IMR-90 (cell line): ENCODE measurements around the gene KAT2A. TPM values are rescaled to one million over a fixed set of nuclear protein-coding genes. Genes with fewer than 3 reads are reported as not detected.

ENCODE experiments used
- ATAC-seq: fragments of 200-7000 bp; cut with Tn5 transposase; 2 replicates; pipeline ENCODE4 v1.9.1; 2020; ENCODE audit warnings: low read depth, mild to moderate bottlenecking, moderate library complexity
- BruUV-seq: library from RNA; stranded (reverse); fragments of 400-500 nt; replicated peaks from 2 replicates; lab custom pipeline; 2021; lab: Mats Ljungman, UMichigan
- CTCF ChIA-PET: fragments of 300-600 bp; formaldehyde crosslinking; extraction: SDS; loops from one replicate; lab custom pipeline; 2021; ENCODE audit warnings: antibody characterized with exemption; lab: Yijun Ruan, JAX
- POLR2A ChIA-PET: fragments of 300-600 bp; sonication (Branson Sonifier 250); formaldehyde crosslinking; loops from one replicate; lab custom pipeline; 2022; ENCODE audit warnings: antibody characterized with exemption; ENCODE audit not compliant: unreplicated experiment; lab: Charles Lee
- DNase-seq: peaks from one replicate; pipeline ENCODE4 v3.0.0; 2013
- H2AFZ ChIP-seq: replicated peaks from 2 replicates; pipeline ENCODE3; 2013; ENCODE audit warnings: low read length, mild to moderate bottlenecking; ENCODE audit not compliant: poor library complexity
- H2AK5ac ChIP-seq: 2 replicates; pipeline ENCODE4 v1.6.1; 2013; ENCODE audit warnings: low read depth, low read length, inconsistent platforms
- H2AK9ac ChIP-seq: replicated peaks from 2 replicates; pipeline ENCODE3; 2013; ENCODE audit warnings: mild to moderate bottlenecking, low read depth, low read length, moderate library complexity; ENCODE audit not compliant: poor library complexity
- H2BK120ac ChIP-seq: 2 replicates; pipeline ENCODE4 v1.6.1; 2013; ENCODE audit warnings: low read depth, low read length, inconsistent platforms
- H2BK15ac ChIP-seq: 3 replicates; pipeline ENCODE4 v1.6.1; 2013; ENCODE audit warnings: low read depth, low read length, inconsistent platforms
- H2BK20ac ChIP-seq: 2 replicates; pipeline ENCODE4 v1.6.1; 2013; ENCODE audit warnings: low read depth, mild to moderate bottlenecking, inconsistent platforms, low read length, moderate library complexity
- H2BK5ac ChIP-seq: 2 replicates; pipeline ENCODE4 v1.6.1; 2013; ENCODE audit warnings: mild to moderate bottlenecking, low read depth, low read length, inconsistent platforms; ENCODE audit not compliant: poor library complexity, severe bottlenecking
- H3K14ac ChIP-seq: replicated peaks from 2 replicates; pipeline ENCODE4 v1.6.1; 2013; ENCODE audit warnings: low read depth, low read length, inconsistent platforms
- H3K18ac ChIP-seq: 2 replicates; pipeline ENCODE4 v1.6.1; 2013; ENCODE audit warnings: low read depth, low read length, control low read depth
- H3K23ac ChIP-seq: 2 replicates; pipeline ENCODE4 v1.6.1; 2013; ENCODE audit warnings: low read depth, low read length, inconsistent platforms
- H3K27ac ChIP-seq: 2 replicates; pipeline ENCODE4 v1.5.1; 2013; ENCODE audit warnings: mild to moderate bottlenecking, control low read depth, low read length; ENCODE audit not compliant: insufficient read depth
- H3K27me3 ChIP-seq: 2 replicates; pipeline ENCODE4 v1.6.1; 2013; ENCODE audit warnings: low read length; ENCODE audit not compliant: control insufficient read depth, insufficient read depth
- H3K36me3 ChIP-seq: 2 replicates; pipeline ENCODE4 v1.6.1; 2013; ENCODE audit warnings: low read length, mixed read lengths; ENCODE audit not compliant: control insufficient read depth, insufficient read depth
- H3K4ac ChIP-seq: 2 replicates; pipeline ENCODE4 v1.6.1; 2013; ENCODE audit warnings: low read depth, low read length, inconsistent platforms
- H3K4me1 ChIP-seq: 2 replicates; pipeline ENCODE4 v1.6.1; 2013; ENCODE audit warnings: low read length, mixed read lengths; ENCODE audit not compliant: control insufficient read depth, insufficient read depth
- H3K4me2 ChIP-seq: 2 replicates; pipeline ENCODE4 v1.6.1; 2013; ENCODE audit warnings: low read depth, mild to moderate bottlenecking, control low read depth, low read length, moderate library complexity
- H3K4me3 ChIP-seq: 2 replicates; pipeline ENCODE4 v1.5.1; 2013; ENCODE audit warnings: low read depth, mild to moderate bottlenecking, control low read depth, low read length, moderate library complexity; ENCODE audit not compliant: insufficient read depth
- H3K56ac ChIP-seq: 2 replicates; pipeline ENCODE4 v1.6.1; 2013; ENCODE audit warnings: low read length, inconsistent platforms; ENCODE audit not compliant: insufficient read depth; ENCODE audit errors: extremely low read depth
- H3K79me1 ChIP-seq, 2 experiments: 2 replicates each; pipeline ENCODE4 v1.6.1; 2013; ENCODE audit warnings: low read length in 2 of 2, inconsistent platforms in 1 of 2, low read depth in 1 of 2
- H3K9ac ChIP-seq: 2 replicates; pipeline ENCODE4 v1.6.1; 2013; ENCODE audit warnings: low read depth, low read length, control low read depth
- H3K9me1 ChIP-seq: 2 replicates; pipeline ENCODE4 v1.6.1; 2013; ENCODE audit warnings: low read length, inconsistent platforms; ENCODE audit not compliant: insufficient read depth
- H3K9me3 ChIP-seq: 2 replicates; pipeline ENCODE4 v1.6.1; 2013; ENCODE audit warnings: low read length; ENCODE audit not compliant: control insufficient read depth, insufficient read depth
- H4K20me1 ChIP-seq: 2 replicates; pipeline ENCODE4 v1.6.1; 2013; ENCODE audit warnings: low read length, inconsistent platforms; ENCODE audit not compliant: insufficient read depth
- H4K5ac ChIP-seq: 2 replicates; pipeline ENCODE4 v1.6.1; 2013; ENCODE audit warnings: mild to moderate bottlenecking, low read depth, low read length, control low read depth
- H4K8ac ChIP-seq, 2 experiments: 2 replicates each; pipeline ENCODE4 v1.6.1; 2013; ENCODE audit warnings: low read depth in 2 of 2, low read length in 2 of 2, control low read depth in 1 of 2, inconsistent platforms in 1 of 2
- H4K91ac ChIP-seq: 2 replicates; pipeline ENCODE4 v1.6.1; 2013; ENCODE audit warnings: low read depth, low read length, inconsistent platforms; ENCODE audit not compliant: insufficient read depth
- BHLHE40 ChIP-seq: fragments of 150-350 bp; IDR thresholded peaks from 2 replicates; pipeline ENCODE4 v1.6.1; 2016; ENCODE audit warnings: mild to moderate bottlenecking, low read depth, low read length
- CEBPB ChIP-seq: IDR thresholded peaks from 2 replicates; pipeline ENCODE4 v1.6.1; 2012; ENCODE audit warnings: low read depth, low read length, improper control_type of control experiment
- CHD1 ChIP-seq: IDR thresholded peaks from 2 replicates; pipeline ENCODE4 v1.6.1; 2012; ENCODE audit warnings: low read depth, low read length, improper control_type of control experiment
- FOS ChIP-seq: fragments of 150-350 bp; IDR thresholded peaks from 2 replicates; pipeline ENCODE4 v1.6.1; 2016; ENCODE audit warnings: low read depth, low read length
- MAFK ChIP-seq: IDR thresholded peaks from 2 replicates; pipeline ENCODE4 v1.6.1; 2012; ENCODE audit warnings: low read depth, low read length, improper control_type of control experiment
- MAZ ChIP-seq: IDR thresholded peaks from 2 replicates; pipeline ENCODE4 v1.6.1; 2012; ENCODE audit warnings: low read depth, mild to moderate bottlenecking, low read length, improper control_type of control experiment, moderate library complexity, borderline replicate concordance
- MXI1 ChIP-seq: IDR thresholded peaks from 2 replicates; pipeline ENCODE4 v1.6.1; 2012; ENCODE audit warnings: low read depth, mild to moderate bottlenecking, low read length, moderate library complexity, borderline replicate concordance
- NFE2L2 ChIP-seq: fragments of 150-350 bp; IDR thresholded peaks from 2 replicates; pipeline ENCODE4 v1.6.1; 2016; ENCODE audit warnings: low read depth, mild to moderate bottlenecking, low read length
- POLR2A ChIP-seq: IDR thresholded peaks from 2 replicates; pipeline ENCODE4 v1.6.1; 2012; ENCODE audit warnings: mild to moderate bottlenecking, low read depth, low read length
- RAD21 ChIP-seq: IDR thresholded peaks from 2 replicates; pipeline ENCODE4 v1.6.1; 2012; ENCODE audit warnings: low read length, improper control_type of control experiment
- RCOR1 ChIP-seq: IDR thresholded peaks from 2 replicates; pipeline ENCODE4 v1.6.1; 2012; ENCODE audit warnings: mild to moderate bottlenecking, low read length, improper control_type of control experiment; ENCODE audit not compliant: insufficient replicate concordance
- RFX5 ChIP-seq: IDR thresholded peaks from 2 replicates; pipeline ENCODE4 v1.8.0; 2012; ENCODE audit warnings: low read depth, mild to moderate bottlenecking, low read length, moderate library complexity
- SMC3 ChIP-seq: fragments of 150-350 bp; IDR thresholded peaks from 2 replicates; pipeline ENCODE4 v1.6.1; 2016; ENCODE audit warnings: low read depth, mild to moderate bottlenecking, antibody characterized with exemption, low read length, moderate library complexity
- WGBS, 2 experiments: methylation state at CpG; one replicate each; pipeline versions ENCODE4 v1.1.5 to v1.1.7; 2013; ENCODE audit warnings: missing lambda C conversion rate in 2 of 2; ENCODE audit not compliant: insufficient read length in 1 of 2; ENCODE audit errors: extremely low coverage in 2 of 2; 5-methylcytosine and 5-hydroxymethylcytosine counted together
- dilution Hi-C: fragments of 300-500 bp; cut with HindIII; formaldehyde crosslinking; loops from one replicate; pipeline ENCODE4 v1.14.3; 2018; ENCODE audit warnings: low sequenced_read_pairs; ENCODE audit not compliant: unreplicated experiment
- in situ Hi-C: fragments of 300-500 bp; cut with MboI; formaldehyde crosslinking; loops from 3 replicates; pipeline ENCODE4 v1.14.3; 2019; ENCODE audit warnings: low sequenced_read_pairs, inconsistent platforms, mixed read lengths
- intact Hi-C: fragments of 100-400 bp; cut with micrococcal nuclease; formaldehyde crosslinking; loops from 2 replicates; pipeline ENCODE4 v1.10.0; 2022
- polyA plus RNA-seq, 3 experiments: library from polyadenylated mRNA; depleted of rRNA; stranded (reverse); fragments of >200 nt; gene quantifications; 2 replicates each; pipeline ENCODE4 v1.2.3, GENCODE V29; 2012; ENCODE audit warnings: low replicate concordance in 1 of 3
- total RNA-seq: library from RNA; depleted of rRNA; stranded (reverse); fragments of >200 nt; gene quantifications from 2 replicates; pipeline ENCODE4 v1.2.3, GENCODE V29; 2012
- TF ChIP-seq, protein P1 (sequence below): fragments of 150-350 bp; IDR thresholded peaks from 2 replicates; pipeline ENCODE4 v1.6.1; 2017; ENCODE audit warnings: mild to moderate bottlenecking, antibody characterized with exemption, low read length, low read depth
- TF ChIP-seq, protein P2 (sequence below): conservative IDR thresholded peaks from 2 replicates; pipeline ENCODE4 v1.5.1; 2012; ENCODE audit warnings: mild to moderate bottlenecking, low read depth, low read length, improper control_type of control experiment
- TF ChIP-seq, protein P3 (sequence below): fragments of 150-350 bp; IDR thresholded peaks from 2 replicates; pipeline ENCODE4 v1.6.1; 2016; ENCODE audit warnings: low read depth, mild to moderate bottlenecking, low read length, moderate library complexity, borderline replicate concordance

Gene KAT2A
- total and polyA plus RNA-seq, 2 of the 4 experiments (the other 2 are of a cell fraction), result 6.3 to 28.2 TPM

DNA sequence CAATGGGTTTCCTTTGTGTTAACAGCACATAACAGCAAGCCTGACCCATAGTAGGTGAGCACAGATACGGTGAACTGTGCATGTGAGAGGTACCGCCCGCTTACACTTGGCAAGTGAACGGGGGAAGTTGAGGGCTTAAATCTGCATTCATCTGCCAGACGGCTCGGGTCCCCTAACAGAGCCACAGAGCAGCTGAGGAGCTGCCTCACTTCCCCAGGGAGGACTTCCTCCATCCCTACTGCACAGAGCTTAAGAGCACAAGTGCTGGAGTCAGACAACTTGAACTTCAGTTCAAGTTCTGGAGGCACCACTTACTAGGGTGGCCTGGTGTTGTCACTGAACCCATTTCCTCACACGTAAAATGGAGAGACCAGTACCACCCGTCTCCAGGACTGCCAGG lies 20.2 kb upstream of the KAT2A start:
- Histone ChIP-seq H2BK15ac (no peak overlapping the region), H2BK20ac (peak overlapping the region; percentile 16; the same call in 1 of the 2 replicates), H3K4ac (peak overlapping the region; percentile 70), H3K79me1 (peaks cover 18 to 73% of the 10 kb centered on the region in 2 experiments), H2BK120ac (peak overlapping the region; percentile 42; the same call in 1 of the 2 replicates), H3K4me3 (no peak overlapping the region), H3K9me3 (no peaks in the 10 kb centered on the region), H4K91ac (no peak overlapping the region), H4K5ac (no peak overlapping the region), H4K20me1 (peaks cover 67% of the 10 kb centered on the region), H3K14ac (peak overlapping the region; percentile 82), H2BK5ac (peak overlapping the region; percentile 87), H3K56ac (no peak overlapping the region), H3K23ac (peak overlapping the region; percentile 60), H2AK9ac (peak overlapping the region; percentile 71), H3K36me3 (peaks cover 15% of the 10 kb centered on the region), H3K9me1 (peaks cover 42% of the 10 kb centered on the region), H3K27ac (0 out of 2 replicates have a peak overlapping the region, but pooled peaks have one; percentile 17), H2AFZ (no peak overlapping the region), H2AK5ac (peak overlapping the region; percentile 86), H3K4me2 (no peak overlapping the region), H3K4me1 (peaks cover 26% of the 10 kb centered on the region), H3K9ac (no peak overlapping the region), H3K27me3 (no peaks in the 10 kb centered on the region), H3K18ac (no peak overlapping the region; the same call in 1 of the 2 replicates), H4K8ac (peak overlapping the region in 1 of 2 experiments; percentile 26; a peak in 1 of 4 replicates)
- ChIA-PET CTCF (interaction anchor here (0.7 kb wide), 1 partner anchor 362 kb away, joined by 4 read pairs; no protein-coding TSS in a partner anchor), POLR2A (no interaction called here)
- no TSS peak for BruUV-seq
- TF ChIP-seq, protein P1, sequence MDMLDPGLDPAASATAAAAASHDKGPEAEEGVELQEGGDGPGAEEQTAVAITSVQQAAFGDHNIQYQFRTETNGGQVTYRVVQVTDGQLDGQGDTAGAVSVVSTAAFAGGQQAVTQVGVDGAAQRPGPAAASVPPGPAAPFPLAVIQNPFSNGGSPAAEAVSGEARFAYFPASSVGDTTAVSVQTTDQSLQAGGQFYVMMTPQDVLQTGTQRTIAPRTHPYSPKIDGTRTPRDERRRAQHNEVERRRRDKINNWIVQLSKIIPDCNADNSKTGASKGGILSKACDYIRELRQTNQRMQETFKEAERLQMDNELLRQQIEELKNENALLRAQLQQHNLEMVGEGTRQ, result no peak
- TF ChIP-seq CHD1, result no peak
- TF ChIP-seq, protein P2, sequence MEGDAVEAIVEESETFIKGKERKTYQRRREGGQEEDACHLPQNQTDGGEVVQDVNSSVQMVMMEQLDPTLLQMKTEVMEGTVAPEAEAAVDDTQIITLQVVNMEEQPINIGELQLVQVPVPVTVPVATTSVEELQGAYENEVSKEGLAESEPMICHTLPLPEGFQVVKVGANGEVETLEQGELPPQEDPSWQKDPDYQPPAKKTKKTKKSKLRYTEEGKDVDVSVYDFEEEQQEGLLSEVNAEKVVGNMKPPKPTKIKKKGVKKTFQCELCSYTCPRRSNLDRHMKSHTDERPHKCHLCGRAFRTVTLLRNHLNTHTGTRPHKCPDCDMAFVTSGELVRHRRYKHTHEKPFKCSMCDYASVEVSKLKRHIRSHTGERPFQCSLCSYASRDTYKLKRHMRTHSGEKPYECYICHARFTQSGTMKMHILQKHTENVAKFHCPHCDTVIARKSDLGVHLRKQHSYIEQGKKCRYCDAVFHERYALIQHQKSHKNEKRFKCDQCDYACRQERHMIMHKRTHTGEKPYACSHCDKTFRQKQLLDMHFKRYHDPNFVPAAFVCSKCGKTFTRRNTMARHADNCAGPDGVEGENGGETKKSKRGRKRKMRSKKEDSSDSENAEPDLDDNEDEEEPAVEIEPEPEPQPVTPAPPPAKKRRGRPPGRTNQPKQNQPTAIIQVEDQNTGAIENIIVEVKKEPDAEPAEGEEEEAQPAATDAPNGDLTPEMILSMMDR, result no peak
- TF ChIP-seq BHLHE40, result no peak
- TF ChIP-seq SMC3, result no peak
- no peak for TF ChIP-seq RCOR1
- TF ChIP-seq RFX5, result no peak
- no peak for TF ChIP-seq MXI1
- TF ChIP-seq MAFK, result no peak
- TF ChIP-seq NFE2L2, result no peak
- no peak for TF ChIP-seq POLR2A
- no peak for TF ChIP-seq MAZ
- TF ChIP-seq, protein P3, sequence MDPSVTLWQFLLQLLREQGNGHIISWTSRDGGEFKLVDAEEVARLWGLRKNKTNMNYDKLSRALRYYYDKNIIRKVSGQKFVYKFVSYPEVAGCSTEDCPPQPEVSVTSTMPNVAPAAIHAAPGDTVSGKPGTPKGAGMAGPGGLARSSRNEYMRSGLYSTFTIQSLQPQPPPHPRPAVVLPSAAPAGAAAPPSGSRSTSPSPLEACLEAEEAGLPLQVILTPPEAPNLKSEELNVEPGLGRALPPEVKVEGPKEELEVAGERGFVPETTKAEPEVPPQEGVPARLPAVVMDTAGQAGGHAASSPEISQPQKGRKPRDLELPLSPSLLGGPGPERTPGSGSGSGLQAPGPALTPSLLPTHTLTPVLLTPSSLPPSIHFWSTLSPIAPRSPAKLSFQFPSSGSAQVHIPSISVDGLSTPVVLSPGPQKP, result no peak
- no peak for TF ChIP-seq FOS
- no peak for TF ChIP-seq CEBPB
- TF ChIP-seq RAD21, result no peak
- WGBS, 2 experiments, result 82% methylated on average over 4 of the region's 8 CpGs; no CpG with 5 or more reads in 1 of the 2 experiments
- DNase-seq (no peak), ATAC-seq (no peak)
- intact Hi-C loops, result no loop called here
- dilution Hi-C loops, result no loop called here
- in situ Hi-C loops, result no loop called here
